K562 (cell line): Measurements from ENCODE around the gene VPS13D. TPM values are rescaled to one million over a fixed set of nuclear protein-coding genes. Genes with fewer than 3 reads are reported as not detected.
A peak's percentile ranks its signal among the peaks of the same experiment; 100 is the strongest.

ENCODE experiments used
- ARHGAP35 ChIP-seq: fragments of 450-650 bp; IDR thresholded peaks from 2 replicates; pipeline ENCODE4 v1.6.1; 2018; ENCODE audit not compliant: partially characterized antibody
- ELF1 ChIP-seq: fragments of 200-800 bp; sonication (Bioruptor generic); IDR thresholded peaks from 2 replicates; pipeline ENCODE4 v1.6.1; 2016; ENCODE audit warnings: missing genetic modification characterization, missing compliant biosample characterization
- GATA2 ChIP-seq: sonication (generic); formaldehyde crosslinking; IDR thresholded peaks from 2 replicates; pipeline ENCODE4 v1.4.0; 2020; ENCODE audit warnings: mild to moderate bottlenecking, missing genetic modification reagents
- SMARCC2 ChIP-seq: fragments of 450-650 bp; IDR thresholded peaks from 2 replicates; pipeline ENCODE4 v1.6.1; 2017; ENCODE audit warnings: antibody characterized with exemption, moderate library complexity, mild to moderate bottlenecking, low read depth
- SP1 ChIP-seq: sonication (generic); formaldehyde crosslinking; IDR thresholded peaks from 2 replicates; pipeline ENCODE4 v1.8.1; 2022; ENCODE audit warnings: mild to moderate bottlenecking, missing genetic modification reagents
- ZBTB1 ChIP-seq: sonication (generic); formaldehyde crosslinking; IDR thresholded peaks from 2 replicates; pipeline ENCODE4 v1.8.1; 2023; ENCODE audit warnings: missing genetic modification reagents, low read depth, mild to moderate bottlenecking, borderline replicate concordance
- ZFP1 ChIP-seq: fragments of 450-650 bp; formaldehyde crosslinking; IDR thresholded peaks from 2 replicates; pipeline ENCODE4 v1.4.0; 2020; ENCODE audit warnings: mild to moderate bottlenecking, mixed read lengths
- ZKSCAN8 ChIP-seq: fragments of 200-800 bp; sonication (Bioruptor generic); IDR thresholded peaks from 2 replicates; pipeline ENCODE4 v1.6.1; 2016; ENCODE audit warnings: missing genetic modification characterization, missing compliant biosample characterization
- polyA plus RNA-seq, 8 experiments: library from polyadenylated mRNA; depleted of rRNA in 4 of 8; stranded (reverse) in 5 of 8; unstranded in 3 of 8; fragments of >200 nt; fragmentation: Nextera tagmentation in 2 of 8; fragmentation: Illumina TruSeq in 1 of 8; extraction: Ambion mirVana in 2 of 8; extraction: Trizol in 1 of 8; gene quantifications; 2 replicates each; pipeline versions ENCODE4 v1.2.1 to v1.2.3, GENCODE V29; 2011 to 2014; ENCODE audit warnings: inconsistent platforms in 1 of 8, missing spikeins in 1 of 8
- total RNA-seq, 7 experiments: library from RNA; depleted of rRNA in 6 of 7; stranded (reverse); fragments of >200 nt in 6 of 7; fragmentation: Illumina TruSeq in 2 of 7; extraction: Trizol in 2 of 7; gene quantifications; 2 replicates each; pipeline versions ENCODE4 v1.2.1 to v1.2.3, GENCODE V29; 2011 to 2021; ENCODE audit warnings: low replicate concordance in 1 of 7
- TF ChIP-seq, protein P1 (sequence below), 2 experiments: fragments of 450-650 bp; formaldehyde crosslinking in 1 of 2; IDR thresholded peaks; 2 replicates each; pipeline versions ENCODE4 v1.4.0 to v1.6.1; 2014 to 2020; ENCODE audit warnings: mild to moderate bottlenecking in 2 of 2, borderline replicate concordance in 1 of 2, low read depth in 1 of 2
- TF ChIP-seq, protein P2 (sequence below): fragments of 250-450 bp; sonication (Bioruptor Pico); IDR thresholded peaks from 2 replicates; pipeline ENCODE4 v1.4.0; 2020; ENCODE audit warnings: mild to moderate bottlenecking, moderate library complexity, borderline replicate concordance
- TF ChIP-seq, protein P3 (sequence below): sonication (generic); formaldehyde crosslinking; IDR thresholded peaks from 2 replicates; pipeline ENCODE4 v1.8.0; 2022; ENCODE audit warnings: mild to moderate bottlenecking, missing genetic modification reagents

The VPS13D gene
- total and polyA plus RNA-seq, 9 of the 15 experiments (the other 6 are each of a cell fraction or from before 2014, with no cell fraction given), result 6.1 to 51.5 (median 38.5) TPM

DNA sequence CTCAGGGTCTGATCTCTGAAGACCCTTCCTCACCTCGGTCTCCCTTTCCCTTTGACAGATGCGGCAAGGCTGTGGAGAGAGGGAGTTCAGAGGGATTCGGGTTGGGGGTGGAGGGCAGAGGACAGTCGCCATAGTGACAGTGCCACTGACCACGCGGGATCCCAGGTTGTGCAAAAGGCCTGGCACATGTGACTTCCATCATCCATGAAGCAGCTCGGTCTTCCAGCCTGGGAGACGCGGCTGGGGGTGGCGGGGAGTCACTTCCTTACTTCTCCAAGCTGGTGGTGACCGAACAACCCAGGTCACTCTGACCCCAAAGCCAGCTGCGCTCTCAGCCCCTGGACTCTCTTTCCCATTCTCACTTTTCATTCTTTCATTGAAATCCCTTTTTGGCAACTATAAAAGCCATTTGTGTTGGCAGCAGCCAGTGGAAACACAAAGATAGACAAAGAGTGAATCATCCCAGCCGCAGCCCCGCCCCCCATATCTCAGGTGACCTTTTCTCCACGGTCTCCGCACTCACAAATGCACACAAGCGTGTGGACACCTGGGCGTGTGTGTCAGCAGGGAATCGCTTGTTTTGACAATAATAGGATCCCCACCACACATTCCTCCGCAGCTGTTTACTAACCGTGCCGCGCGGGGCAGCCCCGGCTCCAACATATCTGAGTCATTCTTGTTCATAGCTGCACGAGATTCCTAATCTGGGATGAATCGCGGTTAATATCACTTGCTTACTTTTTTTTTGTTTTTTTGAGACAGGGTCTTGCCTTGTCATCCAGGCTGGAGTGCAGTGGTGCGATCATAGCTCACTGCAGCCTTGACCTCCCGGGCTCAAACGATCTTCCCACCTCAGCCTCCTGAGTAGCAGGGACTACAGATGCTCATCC lies 319.9 kb downstream of the VPS13D start (continued):
- peak; percentile 87 for TF ChIP-seq SMARCC2
- TF ChIP-seq, protein P1, sequence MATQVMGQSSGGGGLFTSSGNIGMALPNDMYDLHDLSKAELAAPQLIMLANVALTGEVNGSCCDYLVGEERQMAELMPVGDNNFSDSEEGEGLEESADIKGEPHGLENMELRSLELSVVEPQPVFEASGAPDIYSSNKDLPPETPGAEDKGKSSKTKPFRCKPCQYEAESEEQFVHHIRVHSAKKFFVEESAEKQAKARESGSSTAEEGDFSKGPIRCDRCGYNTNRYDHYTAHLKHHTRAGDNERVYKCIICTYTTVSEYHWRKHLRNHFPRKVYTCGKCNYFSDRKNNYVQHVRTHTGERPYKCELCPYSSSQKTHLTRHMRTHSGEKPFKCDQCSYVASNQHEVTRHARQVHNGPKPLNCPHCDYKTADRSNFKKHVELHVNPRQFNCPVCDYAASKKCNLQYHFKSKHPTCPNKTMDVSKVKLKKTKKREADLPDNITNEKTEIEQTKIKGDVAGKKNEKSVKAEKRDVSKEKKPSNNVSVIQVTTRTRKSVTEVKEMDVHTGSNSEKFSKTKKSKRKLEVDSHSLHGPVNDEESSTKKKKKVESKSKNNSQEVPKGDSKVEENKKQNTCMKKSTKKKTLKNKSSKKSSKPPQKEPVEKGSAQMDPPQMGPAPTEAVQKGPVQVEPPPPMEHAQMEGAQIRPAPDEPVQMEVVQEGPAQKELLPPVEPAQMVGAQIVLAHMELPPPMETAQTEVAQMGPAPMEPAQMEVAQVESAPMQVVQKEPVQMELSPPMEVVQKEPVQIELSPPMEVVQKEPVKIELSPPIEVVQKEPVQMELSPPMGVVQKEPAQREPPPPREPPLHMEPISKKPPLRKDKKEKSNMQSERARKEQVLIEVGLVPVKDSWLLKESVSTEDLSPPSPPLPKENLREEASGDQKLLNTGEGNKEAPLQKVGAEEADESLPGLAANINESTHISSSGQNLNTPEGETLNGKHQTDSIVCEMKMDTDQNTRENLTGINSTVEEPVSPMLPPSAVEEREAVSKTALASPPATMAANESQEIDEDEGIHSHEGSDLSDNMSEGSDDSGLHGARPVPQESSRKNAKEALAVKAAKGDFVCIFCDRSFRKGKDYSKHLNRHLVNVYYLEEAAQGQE (IDR thresholded peaks at IDR 0.05; ENCODE audit: borderline replicate concordance), result peak; percentile 29; the same call in 1 of the 2 replicates
- TF ChIP-seq, protein P1 (CRISPR knock-in tag; IDR thresholded peaks at IDR 0.05; ENCODE audit: low read depth), result no peak
- TF ChIP-seq, protein P2, sequence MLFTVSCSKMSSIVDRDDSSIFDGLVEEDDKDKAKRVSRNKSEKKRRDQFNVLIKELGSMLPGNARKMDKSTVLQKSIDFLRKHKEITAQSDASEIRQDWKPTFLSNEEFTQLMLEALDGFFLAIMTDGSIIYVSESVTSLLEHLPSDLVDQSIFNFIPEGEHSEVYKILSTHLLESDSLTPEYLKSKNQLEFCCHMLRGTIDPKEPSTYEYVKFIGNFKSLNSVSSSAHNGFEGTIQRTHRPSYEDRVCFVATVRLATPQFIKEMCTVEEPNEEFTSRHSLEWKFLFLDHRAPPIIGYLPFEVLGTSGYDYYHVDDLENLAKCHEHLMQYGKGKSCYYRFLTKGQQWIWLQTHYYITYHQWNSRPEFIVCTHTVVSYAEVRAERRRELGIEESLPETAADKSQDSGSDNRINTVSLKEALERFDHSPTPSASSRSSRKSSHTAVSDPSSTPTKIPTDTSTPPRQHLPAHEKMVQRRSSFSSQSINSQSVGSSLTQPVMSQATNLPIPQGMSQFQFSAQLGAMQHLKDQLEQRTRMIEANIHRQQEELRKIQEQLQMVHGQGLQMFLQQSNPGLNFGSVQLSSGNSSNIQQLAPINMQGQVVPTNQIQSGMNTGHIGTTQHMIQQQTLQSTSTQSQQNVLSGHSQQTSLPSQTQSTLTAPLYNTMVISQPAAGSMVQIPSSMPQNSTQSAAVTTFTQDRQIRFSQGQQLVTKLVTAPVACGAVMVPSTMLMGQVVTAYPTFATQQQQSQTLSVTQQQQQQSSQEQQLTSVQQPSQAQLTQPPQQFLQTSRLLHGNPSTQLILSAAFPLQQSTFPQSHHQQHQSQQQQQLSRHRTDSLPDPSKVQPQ (CRISPR knock-in tag), result 0 out of 2 replicates have a peak, but pooled peaks have one; percentile 23
- TF ChIP-seq ARHGAP35, result peak; percentile 21
- peak; percentile 52; the same call in 1 of the 2 replicates for TF ChIP-seq GATA2 (CRISPR knock-in tag)
- 0 out of 2 replicates have a peak, but pooled peaks have one; percentile 2 for TF ChIP-seq ZKSCAN8 (CRISPR knock-in tag)
- TF ChIP-seq ELF1, result no peak
- TF ChIP-seq ZFP1 (CRISPR knock-in tag), result no peak
- peak; percentile 41; the same call in 1 of the 2 replicates for TF ChIP-seq SP1 (CRISPR knock-in tag)
- TF ChIP-seq ZBTB1, result 0 out of 2 replicates have a peak, but pooled peaks have one; percentile 6
- TF ChIP-seq, protein P3, sequence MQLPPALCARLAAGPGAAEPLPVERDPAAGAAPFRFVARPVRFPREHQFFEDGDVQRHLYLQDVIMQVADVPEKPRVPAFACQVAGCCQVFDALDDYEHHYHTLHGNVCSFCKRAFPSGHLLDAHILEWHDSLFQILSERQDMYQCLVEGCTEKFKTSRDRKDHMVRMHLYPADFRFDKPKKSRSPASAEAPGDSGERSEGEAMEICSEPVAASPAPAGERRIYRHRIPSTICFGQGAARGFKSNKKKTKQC (CRISPR knock-in tag), result peak; percentile 9; the same call in 1 of the 2 replicates
